NOMO-1 (cell line): Measurements from ENCODE around the gene SPATS2L.
"Not testable (repeated sequence)": the region's sequence is repeated elsewhere in the genome, so short reads cannot be mapped to it uniquely, and the experiment has no call there.

Experiments
- DNase-seq, 2 experiments: peaks; one replicate each; lab custom pipeline; 2025; ENCODE audit not compliant: unreplicated experiment in 2 of 2; lab: John Stamatoyannopoulos, UW

SPATS2L gene

DNA sequence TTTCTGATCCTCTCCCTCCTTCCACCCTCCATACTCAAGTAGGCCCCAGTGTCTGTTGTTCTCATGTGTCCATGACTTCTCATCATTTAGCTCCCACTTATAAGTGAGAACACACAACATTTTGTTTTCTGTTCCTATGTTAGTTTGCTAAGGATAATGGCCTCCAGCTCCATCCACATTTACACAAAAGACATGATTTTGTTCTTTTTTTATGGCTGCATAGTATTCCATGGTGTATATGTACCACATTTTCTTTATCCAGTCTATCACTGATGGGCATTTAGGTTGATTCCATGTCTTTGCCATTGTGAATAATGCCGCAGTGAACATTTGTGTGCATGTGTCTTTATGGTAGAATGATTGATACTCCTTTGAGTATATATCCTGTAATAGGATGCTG lies 37.7 kb downstream of the SPATS2L start:
- not testable (repeated sequence) for DNase-seq

- DNase-seq, result no peak
These were observed 39.5 kb downstream of the SPATS2L start for GRCh38 chr2:200345975-200346374.

GRCh38 chr2:200347301-200347700 lies 40.8 kb downstream of the SPATS2L start:
- no peak for DNase-seq

DNA sequence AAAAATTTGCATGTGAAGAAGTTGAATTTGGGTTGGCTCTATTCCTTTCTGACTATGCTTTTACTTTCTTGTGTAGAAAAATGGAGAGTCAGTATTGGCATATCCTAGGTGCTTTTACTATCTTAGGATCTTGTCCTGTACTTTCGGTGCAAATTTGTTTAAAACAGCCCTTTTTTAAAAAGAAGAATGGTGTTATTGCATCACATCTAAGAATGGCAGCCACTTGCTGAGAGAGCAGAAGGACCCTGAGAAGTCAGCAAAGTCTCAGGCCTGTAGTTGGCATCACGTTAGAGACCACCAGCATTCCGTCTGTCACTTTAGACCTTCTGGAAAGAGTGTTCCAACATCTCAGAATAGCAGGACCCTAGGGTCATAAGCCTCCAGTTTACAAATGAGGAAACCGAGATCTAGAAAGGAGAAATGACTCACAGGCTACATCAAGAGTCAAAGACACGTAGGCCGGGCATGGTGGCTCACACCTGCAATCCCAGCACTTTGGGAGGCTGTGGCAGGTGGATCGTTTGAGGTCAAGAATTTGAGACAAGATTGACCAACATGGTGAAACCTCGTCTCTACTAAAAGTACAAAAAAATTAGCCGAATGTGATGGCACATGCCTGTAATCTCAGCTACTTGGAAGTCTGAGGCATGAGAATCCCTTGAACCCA lies 42.5 kb downstream of the SPATS2L start:
- DNase-seq, result no peak

DNA sequence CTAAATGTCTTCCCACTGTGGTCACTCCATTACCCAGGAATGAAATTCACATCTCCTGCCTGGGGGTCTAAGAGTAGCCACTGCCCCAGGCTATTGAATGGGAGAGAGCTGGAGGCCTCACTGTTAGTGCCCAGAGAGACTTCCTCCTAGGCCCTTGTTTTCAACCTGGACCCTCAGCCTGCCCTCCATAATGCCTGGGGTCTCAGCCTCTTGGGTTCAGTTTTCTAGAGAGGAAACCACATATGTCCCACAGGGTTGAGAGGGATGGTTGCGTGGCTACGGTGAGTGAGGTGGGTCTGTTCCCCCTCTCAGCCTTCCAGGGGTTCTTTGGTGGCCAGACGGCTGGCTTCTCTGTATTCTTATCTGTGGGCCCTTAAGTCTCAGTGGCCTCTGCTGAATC lies 43.4 kb downstream of the SPATS2L start:
- DNase-seq, result no peak

DNA sequence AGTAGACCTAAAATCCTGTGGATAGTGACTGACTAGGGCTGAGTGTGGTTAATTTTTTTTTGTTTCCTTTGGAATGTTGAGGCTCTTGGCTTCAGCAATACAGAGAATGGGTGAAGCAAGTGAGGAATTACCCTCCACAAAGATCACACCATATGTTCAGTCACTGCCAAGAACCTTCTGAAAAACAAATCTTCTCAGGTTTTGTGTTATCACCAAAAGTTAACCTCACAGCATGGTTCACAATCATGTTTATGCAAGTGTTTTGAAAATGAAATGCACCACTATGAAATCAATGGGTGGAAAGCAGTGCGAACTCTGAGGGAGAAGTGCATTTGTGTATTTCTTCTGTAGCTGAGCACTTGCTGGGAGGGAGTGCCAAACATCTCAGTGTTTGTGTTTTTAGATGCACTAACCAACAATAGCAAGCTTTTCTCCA lies 44.4 kb downstream of the SPATS2L start:
- no peak for DNase-seq

DNA sequence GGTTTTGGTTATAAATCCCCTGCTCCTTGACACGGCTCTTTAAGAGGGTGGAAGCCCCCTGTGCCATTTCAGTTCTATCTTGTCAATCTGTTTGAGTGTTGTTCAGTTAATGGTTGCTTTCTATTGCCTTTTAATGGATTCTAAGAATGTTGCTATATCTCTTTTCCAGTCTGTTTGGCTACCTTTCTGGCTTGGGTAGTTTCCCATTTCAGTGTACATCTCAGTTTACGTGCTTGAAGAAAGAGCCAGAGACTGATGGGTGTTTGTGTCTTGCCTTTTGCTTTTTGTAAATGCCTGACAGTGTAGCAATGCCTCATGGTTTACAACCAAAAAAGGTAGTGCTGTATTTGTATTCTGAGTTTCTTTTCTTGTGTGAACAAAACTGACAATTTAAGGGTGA lies 45.3 kb downstream of the SPATS2L start:
- no peak for DNase-seq

DNA sequence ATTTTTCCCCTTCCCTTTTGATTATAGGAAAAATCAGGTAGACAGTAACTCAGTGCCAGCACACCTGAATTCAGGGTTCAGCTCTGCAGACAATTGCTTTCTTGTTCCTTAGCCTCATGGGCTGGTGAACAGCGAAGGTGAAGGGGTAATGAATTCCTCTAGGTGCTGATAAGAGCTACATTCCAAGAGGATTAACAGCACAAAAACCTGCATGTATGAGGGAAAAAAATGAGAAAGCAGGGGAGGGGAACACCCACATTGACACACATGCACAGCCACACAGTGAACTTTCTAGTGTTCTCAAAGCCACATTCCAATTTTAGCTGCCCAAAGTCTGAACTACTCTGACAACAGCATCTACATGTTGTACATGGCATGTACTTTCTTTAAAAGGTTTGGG lies 46.1 kb downstream of the SPATS2L start:
- no peak for DNase-seq

- no peak for DNase-seq
These were observed 46.6 kb downstream of the SPATS2L start for GRCh38 chr2:200353120-200353519.

DNA sequence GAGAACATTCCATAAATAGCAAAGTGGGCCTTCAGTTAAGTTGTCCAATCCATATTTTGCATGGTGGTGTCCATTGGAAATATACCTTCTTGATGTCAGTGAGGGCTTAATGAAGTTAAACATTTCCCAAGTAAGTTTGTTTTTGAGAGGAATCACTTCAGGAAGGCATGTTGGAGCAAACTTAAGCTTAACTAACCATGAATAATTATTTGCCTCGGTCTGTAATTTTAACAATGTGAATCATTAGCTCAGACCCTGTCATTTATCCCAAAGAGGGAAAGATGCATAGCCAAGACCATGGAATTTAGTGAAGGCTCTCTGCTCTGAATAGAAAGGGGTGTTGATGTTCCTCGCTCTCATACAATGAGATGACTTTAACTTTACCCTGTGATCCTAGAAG lies 47.4 kb downstream of the SPATS2L start:
- DNase-seq, result no peak

GRCh38 chr2:200354833-200355751 lies 48.6 kb downstream of the SPATS2L start:
- DNase-seq, result no peak

- DNase-seq, result no peak
These were observed 49.8 kb downstream of the SPATS2L start for GRCh38 chr2:200356321-200356720.

DNA sequence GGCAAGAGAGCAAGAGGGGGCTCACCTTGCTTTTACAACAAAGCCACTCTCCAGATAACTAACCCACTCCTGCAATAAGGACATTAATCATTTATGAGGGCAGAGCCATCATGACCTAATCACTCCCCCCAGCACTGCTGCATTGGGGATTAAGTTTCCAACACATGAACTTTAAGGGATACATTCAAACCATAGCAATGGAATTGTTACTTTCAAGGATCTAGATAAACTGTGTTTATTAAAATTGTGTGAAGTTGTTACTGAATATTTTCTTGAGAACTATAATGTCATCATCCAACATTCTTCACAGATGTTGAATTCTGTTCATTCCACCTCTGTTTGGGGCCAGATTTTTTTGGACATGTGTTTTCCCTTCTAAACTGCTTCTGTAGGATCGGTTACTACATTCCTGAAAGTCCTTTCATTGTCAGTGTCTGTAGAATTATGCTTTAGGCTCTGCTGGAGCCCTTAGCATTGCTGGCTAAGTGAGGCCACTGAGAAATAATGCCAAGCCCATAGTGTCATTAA lies 50.4 kb downstream of the SPATS2L start:
- no peak for DNase-seq

DNA sequence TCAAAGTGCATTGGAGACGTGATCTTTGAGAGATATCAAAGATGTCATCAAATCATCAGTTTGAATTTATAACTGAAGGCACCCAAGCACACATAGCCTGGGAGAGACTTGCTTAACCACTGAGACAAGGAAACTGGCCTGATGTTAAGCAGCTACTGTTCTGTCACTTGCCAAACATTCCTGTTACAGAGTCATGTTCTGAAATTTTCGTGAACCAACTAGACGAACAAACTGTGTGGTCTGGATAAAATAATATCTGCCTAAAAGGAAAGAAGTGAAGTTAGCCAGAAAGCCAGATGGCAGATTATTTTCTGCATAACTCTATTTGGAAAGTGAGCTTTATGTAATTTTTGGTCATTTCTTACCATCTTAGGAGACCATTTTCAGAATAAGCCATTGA lies 51.4 kb downstream of the SPATS2L start:
- no peak for DNase-seq

- DNase-seq, result no peak
These were observed 53.1 kb downstream of the SPATS2L start for GRCh38 chr2:200359552-200359951.

DNA sequence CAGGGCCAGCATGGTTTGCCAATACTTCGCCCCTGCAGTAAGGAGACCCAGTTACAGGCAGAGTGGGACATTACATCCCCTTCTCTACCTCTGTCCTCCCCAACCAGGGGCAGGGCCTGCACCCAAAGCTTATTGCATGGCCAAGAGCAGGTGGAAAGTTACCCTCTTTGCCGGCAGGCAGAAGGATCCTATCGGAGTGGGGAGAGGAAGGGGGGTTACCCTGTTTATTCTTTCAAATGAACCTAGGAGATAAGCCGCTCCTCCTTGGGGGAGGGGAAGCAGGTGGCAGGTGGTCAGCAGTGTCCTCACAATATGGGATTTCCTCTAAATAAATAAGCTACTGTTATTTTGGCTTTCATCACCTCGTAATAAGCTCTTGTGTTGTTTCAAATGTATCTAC lies 53.9 kb downstream of the SPATS2L start:
- no peak for DNase-seq

DNA sequence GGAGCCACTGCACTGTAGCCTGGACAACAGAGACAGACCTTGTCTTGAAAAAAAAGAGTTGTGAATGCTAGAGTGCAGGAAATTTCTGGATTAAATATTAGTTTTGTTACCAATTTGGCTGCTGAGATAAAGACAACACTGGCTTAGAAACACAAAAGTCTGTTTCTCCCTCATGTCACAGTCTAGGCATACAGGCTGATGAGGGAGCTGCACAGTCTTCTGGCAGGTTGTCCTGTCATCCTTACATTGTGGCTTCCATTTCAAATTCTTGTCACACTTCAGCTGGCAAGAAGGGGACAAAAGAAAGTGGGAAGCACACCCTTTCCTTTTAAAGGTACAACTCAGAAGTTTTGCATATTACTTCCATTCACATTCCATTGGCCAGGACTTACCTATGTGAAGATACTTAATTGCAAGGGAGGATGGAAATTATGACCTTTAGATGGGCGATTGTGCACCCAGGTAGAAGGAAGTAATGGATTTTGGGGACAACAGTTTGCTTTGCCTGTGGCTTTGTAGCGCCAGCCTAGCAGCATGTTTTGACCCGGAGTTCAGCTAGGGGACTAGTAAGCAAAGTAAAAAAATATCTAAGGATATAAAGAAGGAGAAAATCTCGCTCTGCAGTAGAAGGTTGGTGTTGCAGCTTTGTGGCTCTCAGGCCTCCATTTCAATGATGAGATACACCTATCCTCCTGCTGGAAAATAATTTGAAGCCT lies 55.9 kb downstream of the SPATS2L start:
- DNase-seq, result no peak

GRCh38 chr2:200363279-200363678 lies 56.8 kb downstream of the SPATS2L start:
- no peak for DNase-seq

GRCh38 chr2:200364142-200364541 lies 57.6 kb downstream of the SPATS2L start:
- DNase-seq, result no peak

DNA sequence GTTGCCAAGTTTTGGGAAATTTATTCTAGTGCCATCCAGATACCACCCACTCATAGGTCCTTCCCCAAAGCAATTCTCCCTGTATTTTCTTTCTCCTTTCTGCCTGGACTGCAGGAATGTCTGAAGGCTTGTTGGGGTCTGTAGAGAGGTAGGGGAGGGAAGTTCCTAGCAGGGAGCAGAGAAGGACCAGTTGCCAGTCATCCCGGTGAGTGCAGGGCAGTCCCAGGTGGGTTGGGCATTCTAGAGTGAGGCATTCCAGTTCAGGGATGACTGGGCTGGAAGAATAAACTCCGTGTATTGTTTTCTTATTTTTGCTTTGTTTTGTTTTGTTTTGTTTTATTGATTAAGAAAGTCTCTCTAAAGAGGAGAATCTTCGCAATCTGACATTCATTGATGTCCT lies 58.1 kb downstream of the SPATS2L start:
- DNase-seq, result no peak

DNA sequence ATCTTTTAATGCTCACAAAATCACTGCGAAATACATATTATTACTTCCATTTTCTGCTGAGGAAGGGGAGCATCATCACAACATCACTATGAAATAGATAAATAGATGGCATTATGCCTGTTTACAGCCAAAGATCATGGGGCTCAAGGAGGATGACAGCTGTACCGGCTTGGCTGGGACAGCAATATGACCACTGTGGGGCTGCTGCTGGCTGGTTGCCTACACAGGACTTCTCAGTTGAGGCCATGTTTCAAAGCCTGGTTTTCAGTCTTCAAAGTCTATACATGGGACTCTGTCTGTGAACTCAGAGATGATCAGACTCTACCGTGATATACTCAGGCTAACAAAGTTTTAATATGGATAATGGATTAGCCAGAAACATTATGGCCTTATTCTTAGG lies 58.7 kb downstream of the SPATS2L start:
- DNase-seq, result no peak
